Measurements from ENCODE around the gene AQP6.

Gene AQP6

GRCh38 chr12:49972641-49973360, at the start of gene AQP6:
TSS of gene AQP6 (plus strand) at chr12:49972947. CDS start at chr12:49973174, 227 bp downstream.
- no peak for DNase-seq

DNA sequence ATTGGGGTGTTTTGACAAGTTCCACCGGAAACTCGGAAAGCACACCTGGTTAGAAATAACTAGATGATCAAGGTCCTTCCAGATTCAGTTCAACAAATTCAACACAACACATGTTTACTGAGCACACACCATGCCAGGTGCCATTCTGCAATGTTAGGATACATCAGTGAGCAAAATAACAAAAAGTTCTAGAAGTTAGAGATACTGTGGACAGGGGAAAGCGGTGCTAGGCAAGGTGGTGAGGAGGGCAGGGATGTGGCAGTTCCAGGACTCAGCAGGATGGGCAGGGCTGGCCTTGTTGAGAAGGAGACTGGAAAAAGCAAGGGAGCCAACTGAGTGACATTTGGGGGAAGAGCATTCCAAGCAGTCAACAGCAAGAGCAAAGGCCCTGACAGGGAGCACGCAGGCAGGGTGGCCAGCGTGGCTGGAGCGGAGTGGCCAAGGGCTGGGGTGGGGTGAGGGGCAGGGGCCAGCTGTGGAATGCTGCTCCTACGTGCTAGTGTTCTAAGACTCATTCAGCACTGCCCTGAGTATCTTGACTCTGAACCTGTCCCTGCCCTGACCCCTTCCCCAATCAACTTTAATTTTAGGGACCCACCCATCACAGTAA, 49.6 kb upstream of the AQP6 start:
- DNase-seq, result no peak

DNA sequence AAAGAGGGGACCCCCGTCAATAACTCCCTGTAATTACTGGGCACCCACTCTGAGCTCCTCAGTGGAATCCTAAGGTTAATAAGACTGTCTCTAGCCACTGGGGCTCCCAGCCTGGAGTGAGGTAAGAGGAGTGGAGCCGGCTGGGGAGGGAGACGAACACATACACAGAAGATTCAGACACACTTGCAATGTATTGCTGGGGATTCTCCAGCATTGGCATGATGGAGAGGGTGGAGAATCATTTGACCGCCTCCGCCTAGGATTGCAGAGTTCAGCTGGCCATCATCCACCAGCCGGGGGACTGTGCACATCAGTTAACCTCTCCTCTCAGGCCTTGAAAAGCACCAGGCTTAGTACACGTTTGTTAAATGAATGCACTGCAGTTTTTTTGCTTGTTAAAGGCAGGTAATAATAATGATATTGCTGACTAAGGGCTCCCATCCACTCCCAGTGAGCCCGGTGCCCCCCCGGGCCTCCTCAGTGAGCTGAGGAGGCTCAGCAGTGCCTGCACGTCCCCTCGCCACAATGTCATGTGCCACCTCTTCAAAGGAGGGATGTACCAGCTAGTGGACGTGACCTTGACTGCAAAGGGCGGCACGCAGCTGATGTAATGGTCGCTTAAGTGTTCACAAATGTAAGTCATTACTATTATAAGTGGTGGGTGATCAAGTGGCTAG, 48.7 kb upstream of the AQP6 start:
- DNase-seq, result no peak

GRCh38 chr12:49924628-49925246, 48.0 kb upstream of the AQP6 start:
- no peak for DNase-seq

DNA sequence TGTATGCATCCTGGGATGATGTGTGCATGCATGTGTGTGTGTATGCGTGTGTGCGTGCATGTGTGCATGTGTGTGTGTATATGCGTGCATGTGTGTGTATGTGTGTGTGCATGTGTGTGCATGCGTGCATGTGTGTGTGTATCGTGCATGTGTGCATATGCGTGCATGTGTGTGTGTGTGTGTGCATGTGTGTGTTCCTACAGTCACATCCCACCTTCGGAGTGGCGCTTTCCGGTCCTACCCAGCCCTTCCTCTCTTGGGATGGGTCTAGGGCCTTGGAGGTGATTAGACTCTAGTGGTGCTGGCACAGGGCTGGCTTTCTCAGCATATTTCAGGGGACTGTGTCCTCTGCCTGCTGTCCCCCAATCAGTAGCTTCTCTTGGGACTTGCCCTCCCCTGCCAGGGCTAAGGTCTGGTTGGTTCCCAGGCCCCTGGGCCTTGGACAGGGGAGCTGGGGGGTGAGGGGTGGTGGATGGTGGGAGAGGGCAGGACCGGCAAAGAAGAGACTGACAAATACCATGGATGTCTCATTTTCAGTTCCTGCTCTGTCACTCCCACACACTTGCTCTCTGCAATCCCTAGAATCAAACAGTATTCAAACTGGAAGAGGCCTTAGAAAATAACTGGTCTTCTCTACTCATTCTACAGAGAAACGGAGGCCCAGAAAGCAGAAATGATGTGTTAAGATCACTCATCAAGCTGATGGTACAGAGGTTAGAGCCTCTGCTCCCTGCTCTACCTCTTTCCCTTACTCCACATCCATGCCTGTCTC, 47.1 kb upstream of the AQP6 start:
- DNase-seq, result no peak

GRCh38 chr12:49928471-49928870, 44.3 kb upstream of the AQP6 start:
- no peak for DNase-seq

DNA sequence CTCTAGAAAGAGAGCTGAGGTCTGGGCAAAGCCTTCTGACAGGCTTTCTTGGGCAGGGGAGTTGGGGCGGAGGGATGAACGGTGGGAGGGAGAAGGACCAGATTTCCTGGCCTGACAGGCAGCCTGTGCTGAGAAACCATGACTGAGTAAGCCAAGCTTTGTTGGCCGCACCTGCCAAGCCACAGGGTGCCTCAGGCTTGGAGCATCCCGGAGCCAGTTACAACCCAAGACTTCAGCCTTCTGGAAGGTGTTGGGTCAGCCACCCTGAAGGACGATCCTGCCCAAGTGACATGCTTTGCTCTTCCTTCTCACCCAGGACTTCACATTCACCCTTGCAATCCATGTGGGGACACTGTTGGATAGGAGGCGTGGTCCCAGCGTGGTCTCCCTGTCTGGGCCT, 43.2 kb upstream of the AQP6 start:
- DNase-seq, result no peak

GRCh38 chr12:49930515-49931288, 42.0 kb upstream of the AQP6 start:
- DNase-seq, result no peak

DNA sequence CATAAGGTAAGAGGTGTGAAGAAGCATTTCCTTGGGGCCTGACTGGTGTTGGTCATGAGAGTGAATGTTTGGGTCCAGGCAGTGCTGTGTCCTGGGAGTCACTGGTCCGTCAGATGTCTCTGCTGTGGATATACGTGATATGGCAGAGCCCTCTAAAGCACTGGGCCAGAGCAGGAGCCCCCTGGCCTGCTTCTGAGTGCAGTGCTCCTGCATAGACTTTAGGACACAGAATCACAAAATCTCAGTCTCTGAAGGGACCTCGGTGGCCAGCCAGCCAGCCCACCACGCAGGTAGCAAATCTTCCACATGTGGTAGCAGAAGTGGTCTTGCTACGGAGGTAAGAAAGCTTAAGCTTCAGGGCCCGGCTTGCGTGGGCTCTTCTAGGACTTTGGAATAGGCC, 40.7 kb upstream of the AQP6 start:
- no peak for DNase-seq

- DNase-seq, result no peak
Measured at GRCh38 chr12:49932533-49933130, 40.1 kb upstream of the AQP6 start.

GRCh38 chr12:49933796-49934195, 39.0 kb upstream of the AQP6 start:
- DNase-seq, result no peak

- DNase-seq, result no peak
Measured at GRCh38 chr12:49934505-49934904, 38.2 kb upstream of the AQP6 start.

GRCh38 chr12:49936925-49937324, 35.8 kb upstream of the AQP6 start:
- DNase-seq, result no peak

GRCh38 chr12:49937639-49938300, 35.0 kb upstream of the AQP6 start:
- no peak for DNase-seq

GRCh38 chr12:49939307-49939706, 33.4 kb upstream of the AQP6 start:
- no peak for DNase-seq

DNA sequence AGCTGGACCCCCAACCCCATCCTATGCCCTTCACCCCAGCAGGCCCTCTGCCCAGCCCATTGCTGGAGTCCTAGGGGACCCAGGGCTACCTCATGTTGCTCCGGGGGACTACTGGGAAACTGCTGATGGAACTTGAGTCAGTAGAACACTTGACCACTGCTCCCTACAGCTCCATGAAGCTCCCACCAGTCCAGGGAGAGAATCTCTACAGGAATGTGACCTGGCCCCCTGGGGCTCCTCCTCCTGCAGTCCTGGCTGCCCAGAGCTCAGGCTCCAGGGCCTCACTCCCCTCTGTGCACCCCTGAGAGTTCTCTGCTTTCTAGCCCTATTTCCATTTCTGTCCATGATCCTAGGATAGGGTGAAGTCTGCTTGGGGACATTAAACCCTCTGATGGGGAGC, 33.0 kb upstream of the AQP6 start:
- no peak for DNase-seq

DNA sequence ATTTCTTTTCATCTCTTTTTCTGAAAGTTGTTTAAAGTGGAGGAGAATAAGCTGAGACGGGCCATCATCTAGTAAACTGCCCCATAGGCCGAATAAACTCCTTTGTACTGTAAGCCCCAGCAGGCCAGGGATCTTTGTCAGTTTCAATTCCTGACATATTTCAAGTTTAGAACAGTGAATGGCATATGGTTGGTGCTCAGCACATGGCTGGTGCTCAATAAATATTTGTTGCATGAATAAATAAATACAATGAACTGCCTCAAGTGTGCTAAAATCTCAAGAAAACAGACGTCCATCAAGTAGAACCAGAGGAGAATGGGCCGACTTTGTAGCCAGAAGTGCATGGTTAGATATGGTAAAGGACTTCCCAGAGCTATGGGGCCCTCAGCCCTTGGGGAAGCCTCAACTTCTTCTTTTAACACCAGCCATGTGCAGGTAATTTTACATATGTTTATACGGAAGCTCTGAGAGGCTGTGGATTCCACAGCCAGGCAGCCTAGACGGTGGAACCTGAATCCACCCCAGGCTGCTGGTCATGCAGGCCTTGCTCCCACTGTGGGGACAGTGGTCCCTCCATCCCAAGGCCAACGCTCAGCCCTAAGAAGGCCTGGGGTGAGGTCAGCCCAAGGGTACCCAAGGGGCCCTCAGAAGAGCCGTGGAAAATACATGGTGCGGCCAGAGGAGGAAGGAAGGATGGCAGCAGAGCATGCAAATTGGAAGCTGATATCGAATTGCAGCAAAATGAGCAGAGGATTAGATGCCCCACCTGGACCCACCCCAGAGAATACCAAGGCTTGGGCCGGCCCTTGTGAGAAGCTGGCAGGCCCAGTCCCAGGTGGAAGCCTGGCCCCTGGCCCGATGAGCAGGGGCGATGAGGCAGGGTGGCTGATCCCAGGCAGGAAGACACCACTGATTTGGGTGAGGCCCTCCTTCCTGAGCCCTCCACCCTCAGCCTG, 30.9 kb upstream of the AQP6 start:
- no peak for DNase-seq

- no peak for DNase-seq
Measured at GRCh38 chr12:49942512-49942893, 30.2 kb upstream of the AQP6 start.

GRCh38 chr12:49942921-49943624, 29.7 kb upstream of the AQP6 start:
- no peak for DNase-seq

DNA sequence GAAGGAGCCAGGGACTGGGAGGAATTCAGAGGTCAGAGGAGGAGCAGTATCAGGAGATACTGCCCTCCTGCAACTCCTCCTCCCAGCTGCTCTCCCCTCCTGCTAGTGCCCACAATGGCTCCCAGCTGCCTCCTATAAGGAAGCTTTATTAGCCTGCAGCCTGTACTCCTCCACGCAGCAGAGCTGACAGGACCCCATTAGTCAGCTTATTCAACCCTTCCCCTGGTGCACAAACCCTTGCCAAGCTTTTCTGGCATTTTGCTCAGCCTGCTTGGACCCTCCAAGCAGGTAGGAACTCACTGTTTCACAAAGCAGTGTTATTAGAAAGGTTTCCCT, 29.2 kb upstream of the AQP6 start:
- DNase-seq, result no peak
